Mesothelial cell of epicardium (in vitro differentiated cells): ENCODE data around the gene SIGLEC14. TPM values are rescaled to one million over a fixed set of nuclear protein-coding genes. Genes with fewer than 3 reads are reported as not detected.
"Not testable (repeated sequence)": the region's sequence is repeated elsewhere in the genome, so short reads cannot be mapped to it uniquely, and the experiment has no call there.

ENCODE experiments used
- DNase-seq, 2 experiments: peaks; one replicate each; pipeline ENCODE4 v3.0.0; 2021; ENCODE audit warnings: low spot score in 2 of 2; ENCODE audit not compliant: unreplicated experiment in 2 of 2
- H3K27ac Mint-ChIP-seq: 2 replicates; pipeline ENCODE4 v1.8.0; 2021; ENCODE audit warnings: mixed read lengths
- H3K27me3 Mint-ChIP-seq: 2 replicates; pipeline ENCODE4 v1.8.0; 2021; ENCODE audit warnings: low read depth, mixed read lengths
- H3K36me3 Mint-ChIP-seq: 2 replicates; pipeline ENCODE4 v1.8.0; 2021; ENCODE audit warnings: mixed read lengths
- H3K4me1 Mint-ChIP-seq: 2 replicates; pipeline ENCODE4 v1.8.0; 2021; ENCODE audit warnings: mixed read lengths
- H3K4me3 Mint-ChIP-seq: 2 replicates; pipeline ENCODE4 v1.8.0; 2021; ENCODE audit warnings: mild to moderate bottlenecking, moderate library complexity, mixed read lengths
- H3K9me3 Mint-ChIP-seq: 2 replicates; pipeline ENCODE4 v1.8.0; 2021; ENCODE audit warnings: mixed read lengths
- CTCF ChIP-seq: fragments of 200-600 bp; sonication (generic); IDR thresholded peaks from one replicate; pipeline ENCODE4 v1.5.0; 2021; ENCODE audit warnings: antibody characterized with exemption; ENCODE audit not compliant: unreplicated experiment
- total RNA-seq: library from RNA; stranded (reverse); gene quantifications from 3 replicates; pipeline ENCODE4 v1.2.1, GENCODE V29; 2021

Gene SIGLEC14
- not detected in 3 replicates for total RNA-seq

- DNase-seq, H3K27me3 Mint-ChIP-seq, H3K27ac Mint-ChIP-seq, H3K4me3 Mint-ChIP-seq, H3K4me1 Mint-ChIP-seq, H3K36me3 Mint-ChIP-seq: not testable (repeated sequence)
- H3K9me3 Mint-ChIP-seq: peaks cover 36% of the 10 kb centered on the region
These were observed at the start of gene SIGLEC14 for GRCh38 chr19:51646730-51647129. Gene SIGLEC14, minus strand, starts transcription at chr19:51646825. Its CDS starts 66 bp downstream, at chr19:51646759.

GRCh38 chr19:51695702-51696315, 49.2 kb upstream of the SIGLEC14 start:
- DNase-seq: no peak
- Mint-ChIP-seq H3K27me3 (no peaks in the 10 kb centered on the region), H3K4me3 (no peak overlapping the region), H3K4me1 (peaks cover 38% of the 10 kb centered on the region), H3K9me3 (no peaks in the 10 kb centered on the region), H3K27ac (peak overlapping the region; percentile 12), H3K36me3 (peaks cover 53% of the 10 kb centered on the region)
- no peak for TF ChIP-seq CTCF

GRCh38 chr19:51695088-51695487, 48.5 kb upstream of the SIGLEC14 start:
- no peak for DNase-seq
- no peaks in the 10 kb centered on the region for H3K27me3 Mint-ChIP-seq
- H3K4me1 Mint-ChIP-seq: peaks cover 36% of the 10 kb centered on the region
- H3K27ac Mint-ChIP-seq: no peak overlapping the region
- no peak for TF ChIP-seq CTCF
- no peak overlapping the region for H3K4me3 Mint-ChIP-seq
- peaks cover 53% of the 10 kb centered on the region for H3K36me3 Mint-ChIP-seq
- no peaks in the 10 kb centered on the region for H3K9me3 Mint-ChIP-seq

- Mint-ChIP-seq H3K4me3 (peak overlapping the region; percentile 58), H3K27me3 (no peaks in the 10 kb centered on the region), H3K4me1 (peaks cover 36% of the 10 kb centered on the region), H3K27ac (peak overlapping the region; percentile 50), H3K36me3 (peaks cover 51% of the 10 kb centered on the region), H3K9me3 (no peaks in the 10 kb centered on the region)
- TF ChIP-seq CTCF: no peak
- DNase-seq: no peak
These were observed 47.9 kb upstream of the SIGLEC14 start for GRCh38 chr19:51694318-51695085.

GRCh38 chr19:51693819-51694218, 47.2 kb upstream of the SIGLEC14 start:
- Mint-ChIP-seq H3K27ac (peak overlapping the region; percentile 50), H3K9me3 (no peaks in the 10 kb centered on the region), H3K4me1 (peaks cover 36% of the 10 kb centered on the region), H3K27me3 (no peaks in the 10 kb centered on the region), H3K36me3 (peaks cover 48% of the 10 kb centered on the region), H3K4me3 (peak overlapping the region; percentile 58)
- DNase-seq: no peak
- no peak for TF ChIP-seq CTCF

GRCh38 chr19:51693260-51693659, 46.6 kb upstream of the SIGLEC14 start, which contains the start of gene SPACA6:
Gene SPACA6, plus strand, starts transcription at chr19:51693330. Its CDS starts 197 bp downstream, at chr19:51693527.
- H3K4me1 Mint-ChIP-seq: peaks cover 36% of the 10 kb centered on the region
- no peak for DNase-seq
- no peaks in the 10 kb centered on the region for H3K9me3 Mint-ChIP-seq
- no peak for TF ChIP-seq CTCF
- H3K27me3 Mint-ChIP-seq: no peaks in the 10 kb centered on the region
- peak within 1 kb of the TSS; percentile 94 for H3K27ac Mint-ChIP-seq
- H3K36me3 Mint-ChIP-seq: peaks cover 43% of the 10 kb centered on the region
- peak within 1 kb of the TSS; percentile 79 for H3K4me3 Mint-ChIP-seq
